GM21360 (cell line): ENCODE measurements around the gene ABCG1.
A peak's percentile ranks its signal among the peaks of the same experiment; 100 is the strongest.

Experiments
- ATAC-seq: cut with Tn5 transposase; IDR thresholded peaks from one replicate; pipeline ENCODE4 v1.9.1; 2021; ENCODE audit warnings: mild to moderate bottlenecking, moderate library complexity; ENCODE audit not compliant: unreplicated experiment

Gene ABCG1

GRCh38 chr21:42214081-42214750, 4.7 kb upstream of the ABCG1 start:
- no peak for ATAC-seq

- ATAC-seq = no peak
Observed at GRCh38 chr21:42214921-42215320, 4.0 kb upstream of the ABCG1 start.

- no peak for ATAC-seq
Observed at GRCh38 chr21:42215942-42216725, 2.8 kb upstream of the ABCG1 start.

DNA sequence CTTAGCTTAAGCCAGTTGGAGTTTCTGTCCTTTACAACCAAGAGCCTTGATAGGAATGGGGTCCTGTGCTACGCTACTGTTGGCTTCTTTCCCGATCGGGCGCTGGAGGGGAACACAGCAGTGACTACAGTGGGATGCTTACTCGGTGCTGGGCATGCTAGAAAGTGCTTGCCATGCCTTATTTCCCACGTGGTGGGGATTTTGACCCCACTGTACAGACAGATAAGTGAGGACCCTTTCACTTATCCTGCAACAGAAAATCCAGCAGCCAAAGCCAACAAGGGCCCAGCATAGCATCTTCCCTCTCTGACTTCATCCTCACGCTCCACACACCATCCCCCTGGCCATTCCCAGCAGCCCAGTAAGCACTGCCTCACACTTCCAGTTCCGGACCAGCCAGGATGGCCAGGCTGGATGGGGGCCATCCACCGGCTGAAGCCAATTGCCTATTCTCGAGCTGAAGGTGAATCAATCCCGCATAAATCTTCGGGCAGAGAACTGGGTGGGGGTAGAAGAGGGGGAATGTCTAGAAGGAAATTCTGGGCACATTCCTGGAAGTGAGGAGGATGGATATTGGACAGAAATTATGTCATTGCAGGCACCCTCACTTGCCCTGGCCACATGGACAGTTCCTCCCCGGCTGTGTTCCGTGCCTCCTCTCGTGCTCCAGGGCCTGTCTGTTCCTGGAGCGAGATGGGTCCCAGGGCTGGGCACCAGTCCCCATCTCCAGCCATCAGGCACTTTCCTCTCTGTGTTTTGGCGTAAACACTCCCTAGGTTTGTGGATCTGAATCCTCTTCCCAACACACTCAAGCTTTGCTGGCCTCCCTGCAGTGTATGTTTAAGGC, 2.0 kb upstream of the ABCG1 start:
- no peak for ATAC-seq

DNA sequence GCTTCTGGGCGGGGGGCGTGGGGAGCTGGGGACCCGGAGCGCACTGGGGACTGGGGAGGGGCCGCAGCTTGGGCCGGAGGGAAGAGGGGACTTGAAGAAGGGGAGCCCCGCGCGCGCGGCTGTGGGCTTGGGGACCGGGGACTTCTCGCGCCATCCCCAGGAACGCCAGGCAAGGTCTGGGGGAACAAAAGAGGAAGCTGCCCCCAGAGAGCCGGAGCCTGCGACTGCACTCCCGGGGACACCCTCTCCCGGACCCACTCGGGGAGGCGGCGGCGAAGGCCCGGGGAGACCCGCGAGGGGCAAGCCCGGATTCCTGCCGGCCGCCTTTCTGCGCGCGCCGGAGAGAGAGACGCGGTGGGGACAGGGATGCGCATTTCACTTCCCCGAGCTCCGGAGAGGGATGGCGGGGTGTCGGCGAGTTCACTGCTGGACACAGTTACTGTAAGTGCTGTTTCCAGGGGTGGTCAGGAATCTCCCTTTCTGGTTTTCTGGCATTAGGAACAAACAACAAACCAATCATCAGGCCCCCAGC, 732 bp downstream of the ABCG1 start:
- no peak for ATAC-seq

GRCh38 chr21:42220138-42220701, 1.3 kb downstream of the ABCG1 start:
- no peak for ATAC-seq

- ATAC-seq = no peak
Observed at GRCh38 chr21:42221581-42222345, 2.8 kb downstream of the ABCG1 start.

- ATAC-seq = no peak
Observed at GRCh38 chr21:42222386-42222785, 3.4 kb downstream of the ABCG1 start.

DNA sequence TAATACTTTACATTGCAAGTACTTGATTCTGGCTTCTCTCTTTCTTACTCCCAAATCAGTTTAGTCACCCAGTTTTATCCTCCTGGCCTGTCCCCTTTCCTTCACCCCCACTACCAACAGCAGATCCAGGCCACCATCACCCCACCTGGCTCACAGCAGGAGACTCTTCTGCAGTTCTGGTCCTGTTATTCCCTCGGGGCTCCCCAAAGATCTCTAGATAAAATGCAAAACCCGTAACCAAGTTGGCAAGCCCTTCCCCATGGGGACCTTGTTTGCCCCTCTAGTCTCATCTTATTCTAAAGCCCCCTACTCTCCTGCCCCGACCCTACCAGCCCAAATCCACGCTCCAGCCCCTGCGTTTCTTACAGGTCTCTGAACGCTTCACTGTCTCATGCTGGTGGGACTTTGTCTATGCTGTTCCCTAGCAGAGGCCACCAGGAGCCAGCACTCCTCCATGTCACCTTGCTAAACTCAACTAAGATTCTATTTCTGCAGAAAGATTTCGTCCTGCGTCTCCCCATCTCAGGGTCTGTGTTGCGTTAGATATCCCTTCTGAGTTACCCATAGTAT, 4.0 kb downstream of the ABCG1 start:
- no peak for ATAC-seq

GRCh38 chr21:42223826-42224575, 5.1 kb downstream of the ABCG1 start:
- no peak for ATAC-seq

DNA sequence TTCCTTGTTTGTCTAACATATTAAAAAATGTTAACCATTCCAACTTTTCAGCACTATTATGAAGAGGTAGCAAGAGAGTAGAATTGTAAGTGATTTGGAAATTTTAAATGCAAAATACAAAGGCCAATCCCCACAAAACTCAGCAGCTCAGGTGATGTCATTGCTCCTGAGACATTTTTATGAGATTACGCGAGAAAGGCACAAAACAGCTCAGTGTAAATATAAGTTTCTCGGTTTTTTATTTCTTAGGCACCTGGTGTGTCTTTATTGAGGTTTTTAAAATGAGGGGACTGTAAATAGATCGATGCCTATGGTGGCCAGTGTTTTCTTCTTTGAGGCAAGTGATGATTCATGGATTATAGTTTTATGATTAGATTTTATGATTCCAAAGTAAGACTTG, 6.1 kb downstream of the ABCG1 start:
- no peak for ATAC-seq

GRCh38 chr21:42225571-42226155, 6.7 kb downstream of the ABCG1 start:
- no peak for ATAC-seq

GRCh38 chr21:42226626-42227025, 7.7 kb downstream of the ABCG1 start:
- ATAC-seq = no peak

DNA sequence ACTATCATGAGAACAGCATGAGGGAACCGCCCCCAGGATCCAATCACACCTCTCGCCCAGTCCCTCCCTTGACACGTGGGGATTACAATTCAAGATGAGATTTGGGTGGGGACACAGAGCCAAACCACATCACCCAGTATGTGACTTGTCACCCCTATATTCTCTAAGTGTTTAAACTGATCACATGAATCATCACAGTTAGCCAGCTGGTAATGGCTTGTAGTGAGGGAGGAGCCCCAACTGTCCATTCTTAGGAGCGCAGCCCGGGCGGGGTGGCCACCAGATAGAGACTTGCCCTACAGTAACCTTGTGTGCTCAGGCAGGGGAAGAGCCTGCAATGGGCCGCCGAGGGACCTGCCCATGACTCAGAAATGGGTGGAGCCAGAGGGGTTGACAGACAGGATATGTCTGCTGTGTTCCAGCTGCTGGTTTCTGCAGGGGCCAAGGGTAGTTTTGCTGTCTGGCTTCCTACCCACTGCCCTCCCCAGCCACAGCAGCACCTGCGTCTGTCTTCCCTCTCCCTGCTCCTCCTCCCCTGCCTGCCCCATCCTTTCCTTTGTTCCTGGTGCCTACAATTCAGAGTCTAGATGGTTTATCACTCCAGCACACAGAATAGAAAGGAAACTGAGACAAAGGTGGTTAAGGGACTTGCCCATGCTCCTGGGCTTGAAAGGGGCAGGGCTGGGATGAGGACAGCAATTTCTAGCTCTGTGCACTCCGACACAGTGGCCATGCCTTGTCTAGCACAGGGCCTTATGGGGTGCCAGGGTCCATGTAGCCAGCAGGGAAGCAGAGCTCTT, 9.2 kb downstream of the ABCG1 start:
- peak; percentile 88 for ATAC-seq

- no peak for ATAC-seq
Observed at GRCh38 chr21:42228709-42229220, 9.8 kb downstream of the ABCG1 start.

GRCh38 chr21:42229676-42230075, 10.7 kb downstream of the ABCG1 start:
- ATAC-seq = no peak

DNA sequence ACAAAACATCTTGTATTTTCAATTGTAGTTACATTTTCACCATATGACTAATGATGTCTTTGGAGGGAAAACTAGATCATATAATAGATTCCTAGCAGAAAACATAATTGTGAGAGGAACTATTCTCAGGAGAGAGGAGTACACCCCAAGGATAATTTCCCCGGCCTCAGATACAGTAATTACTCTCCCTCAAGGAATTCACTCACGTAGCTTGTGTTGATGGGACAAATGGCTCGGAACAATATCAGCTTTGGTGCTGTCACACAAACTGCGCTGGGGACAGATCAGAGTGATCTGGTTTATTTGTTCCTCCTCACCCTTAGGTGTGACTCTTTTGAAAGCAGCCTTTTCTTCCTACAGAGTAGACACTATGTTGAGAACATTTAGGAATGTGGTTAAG, 11.2 kb downstream of the ABCG1 start:
- no peak for ATAC-seq

GRCh38 chr21:42230636-42231035, 11.7 kb downstream of the ABCG1 start:
- ATAC-seq = no peak
